HG02610 (cell line): ENCODE data around the gene IREB2.
"Not testable (repeated sequence)": the region's sequence is repeated elsewhere in the genome, so short reads cannot be mapped to it uniquely, and the experiment has no call there.

Experiments used
- ATAC-seq: cut with Tn5 transposase; IDR thresholded peaks from one replicate; pipeline ENCODE4 v1.9.1; 2021; ENCODE audit warnings: mild to moderate bottlenecking, moderate library complexity; ENCODE audit not compliant: unreplicated experiment

IREB2 gene

GRCh38 chr15:78461171-78461888, 23.3 kb downstream of the IREB2 start:
- no peak for ATAC-seq

DNA sequence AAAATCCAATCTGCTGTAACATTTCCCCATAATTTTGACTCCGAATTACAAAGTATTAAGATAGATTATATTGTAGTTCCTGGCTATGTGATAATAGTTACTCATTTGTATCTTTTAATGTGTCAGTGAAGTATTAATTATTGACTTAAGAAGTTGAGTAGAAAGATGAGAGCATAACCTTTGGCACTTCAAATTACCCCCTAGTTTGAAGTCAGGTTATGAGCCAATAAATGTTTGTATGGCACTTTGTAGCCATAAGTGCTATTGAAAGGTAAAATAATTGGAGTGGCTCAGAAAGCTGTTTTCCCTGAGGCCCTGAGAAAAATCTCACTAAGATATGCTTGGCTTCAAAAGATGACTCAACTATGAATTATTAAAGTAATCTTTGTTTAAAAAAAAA, 31.0 kb downstream of the IREB2 start:
- no peak for ATAC-seq

DNA sequence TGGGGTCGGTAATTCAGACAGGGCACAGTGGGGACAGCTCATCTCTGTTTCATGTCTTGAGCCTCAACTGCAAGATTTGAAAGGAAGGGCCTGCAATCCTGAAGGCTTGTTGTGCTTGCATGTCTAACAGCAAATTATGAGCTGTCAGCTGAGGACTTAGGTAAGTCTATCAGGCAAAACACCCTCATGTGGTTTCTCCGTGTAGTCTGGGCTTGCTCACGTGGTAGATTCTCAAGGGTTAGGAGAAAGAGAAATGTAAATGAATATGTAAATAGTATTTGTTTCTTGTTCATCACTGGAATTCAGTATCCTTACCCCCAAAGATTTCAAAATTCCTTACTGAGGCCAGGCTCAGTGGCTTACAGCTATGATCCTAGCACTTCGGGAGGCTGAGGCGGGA, 39.3 kb downstream of the IREB2 start:
- ATAC-seq = no peak

DNA sequence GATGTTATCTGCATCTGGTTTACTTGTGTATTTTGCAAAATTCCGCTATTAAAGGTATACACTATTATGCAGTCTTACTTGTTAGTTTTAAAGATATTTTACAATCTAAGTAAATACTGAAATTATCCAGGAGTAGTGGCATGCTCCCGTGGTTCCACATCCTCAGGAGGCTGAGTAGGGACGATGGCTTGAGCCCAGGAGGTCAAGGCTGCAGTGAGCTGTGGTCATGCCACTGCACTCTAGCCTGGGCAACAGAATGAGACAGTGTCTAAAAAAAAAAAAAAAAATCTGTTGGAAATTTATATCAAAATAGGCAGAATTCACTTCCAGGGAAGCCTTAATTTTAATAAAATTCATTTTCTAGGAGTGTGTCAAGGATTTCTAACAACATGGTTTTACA, 41.6 kb downstream of the IREB2 start:
- no peak for ATAC-seq

- ATAC-seq = no peak
These were observed 43.9 kb downstream of the IREB2 start for GRCh38 chr15:78481917-78482316.

DNA sequence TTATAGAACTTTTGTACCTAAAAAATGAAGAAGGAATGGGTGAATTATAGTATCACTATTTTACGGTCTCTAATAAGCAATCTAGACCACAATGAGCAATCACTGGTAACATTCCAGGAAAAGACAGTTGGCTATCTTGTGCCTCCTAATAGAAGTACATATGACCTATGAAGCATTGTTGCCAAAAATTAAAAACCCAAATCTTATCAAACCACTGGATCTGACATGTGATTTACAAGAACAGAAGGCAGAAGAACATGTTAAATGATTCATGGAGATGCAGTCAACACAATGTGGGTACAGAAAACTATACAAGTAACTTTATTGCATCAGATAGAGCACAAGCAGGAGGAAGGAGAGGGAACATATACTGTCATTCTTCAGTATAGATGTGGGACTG, 54.9 kb downstream of the IREB2 start:
- no peak for ATAC-seq

GRCh38 chr15:78501857-78502256, 63.8 kb downstream of the IREB2 start:
- no peak for ATAC-seq

GRCh38 chr15:78502641-78503040, 64.6 kb downstream of the IREB2 start:
- no peak for ATAC-seq

DNA sequence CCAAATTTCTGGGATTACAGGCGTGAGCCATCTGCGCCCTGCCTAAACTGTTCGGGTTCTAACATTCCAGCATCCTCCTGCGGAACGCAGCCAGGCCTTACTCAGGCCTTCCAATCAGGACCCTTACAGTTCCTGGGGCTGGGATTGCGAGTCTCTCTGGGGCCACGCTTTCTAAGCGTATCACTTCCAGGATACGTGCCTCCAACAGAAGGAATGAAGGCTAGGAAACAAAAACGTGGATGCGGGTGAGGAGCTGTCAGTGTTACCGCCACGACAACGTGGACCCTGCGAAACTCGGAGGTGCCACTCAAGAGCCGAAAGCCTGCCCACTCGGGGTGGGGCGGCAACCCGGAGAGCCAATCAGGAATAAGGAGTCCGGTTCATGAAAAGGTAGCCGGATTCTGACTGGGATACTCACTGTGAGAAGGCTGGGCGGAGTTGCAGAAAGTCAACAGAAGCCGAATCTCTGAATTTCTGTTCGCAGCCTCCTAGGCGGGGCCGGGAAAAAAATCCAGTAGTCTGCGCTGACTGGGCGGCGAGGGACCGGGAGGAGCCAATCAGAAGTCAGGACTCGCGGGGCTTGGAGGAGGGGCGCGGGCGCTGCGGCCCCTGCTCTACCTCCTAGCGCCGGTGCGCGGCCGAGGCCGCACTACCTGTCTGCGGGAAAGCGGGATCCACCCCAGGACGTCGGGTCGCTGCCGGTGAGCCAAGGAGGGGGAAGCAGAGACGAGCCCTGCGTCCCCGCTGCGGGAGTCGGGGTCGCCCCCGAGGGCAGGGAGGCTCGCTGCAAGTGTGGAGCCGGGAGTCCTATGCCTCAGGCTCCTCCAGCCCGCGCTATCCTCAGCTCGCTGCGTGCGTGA, 69.2 kb downstream of the IREB2 start, which contains the start of gene HYKK:
Gene HYKK (plus strand): TSS at position 607 of the 860 bp plus-strand sequence. CDS start 5,512 bp downstream, outside the sequence.
- peak; percentile 89 for ATAC-seq

GRCh38 chr15:78507831-78508160, 69.8 kb downstream of the IREB2 start:
- ATAC-seq = peak; percentile 17

DNA sequence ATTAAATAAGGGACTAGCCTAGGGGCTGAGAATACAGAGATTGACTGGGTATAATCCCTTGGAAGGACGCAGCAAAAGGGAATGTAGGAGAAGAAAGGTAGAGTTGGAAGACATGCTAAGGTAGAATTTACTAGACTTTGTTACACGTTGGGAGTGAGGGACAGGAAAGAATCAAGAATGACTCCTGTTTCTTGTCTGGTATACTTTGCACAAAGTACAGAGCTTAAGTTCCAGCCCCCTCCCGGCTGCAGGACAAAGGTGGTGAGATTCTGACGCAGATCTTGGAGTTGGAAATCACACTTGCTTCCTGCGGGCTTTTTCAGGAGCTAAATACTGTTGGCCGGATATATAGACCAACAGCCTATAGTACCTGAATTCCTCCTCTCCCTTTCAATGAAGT, 70.3 kb downstream of the IREB2 start:
- ATAC-seq = no peak

DNA sequence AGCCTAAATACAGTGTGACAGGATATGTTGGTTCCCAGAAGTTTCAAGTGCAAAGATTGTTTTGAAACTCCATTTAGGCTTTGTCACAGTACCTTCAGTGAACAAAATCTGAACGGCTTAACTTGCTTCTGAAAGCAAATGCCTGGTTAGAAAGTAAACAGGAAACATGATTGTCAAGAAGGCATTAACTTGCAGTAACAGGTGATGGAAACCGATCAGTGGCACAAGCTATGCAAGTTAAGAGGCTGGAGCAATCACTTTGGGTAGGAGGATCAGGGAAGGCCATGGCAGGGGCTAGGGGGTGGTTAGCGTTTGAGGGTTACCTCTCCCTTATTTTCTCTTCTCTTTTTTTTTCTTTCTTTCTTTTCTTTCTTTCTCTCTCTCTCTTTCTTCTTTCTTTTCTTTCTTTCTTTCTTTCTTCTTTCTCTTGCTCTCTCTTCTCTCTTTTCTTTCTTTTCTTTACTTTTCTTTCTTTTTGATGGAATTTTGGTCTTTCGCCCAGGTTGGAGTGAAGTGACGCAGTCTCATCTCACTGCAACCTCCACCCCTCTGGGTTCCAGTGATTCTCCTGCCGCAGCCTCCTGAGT, 71.8 kb downstream of the IREB2 start:
- no peak for ATAC-seq

DNA sequence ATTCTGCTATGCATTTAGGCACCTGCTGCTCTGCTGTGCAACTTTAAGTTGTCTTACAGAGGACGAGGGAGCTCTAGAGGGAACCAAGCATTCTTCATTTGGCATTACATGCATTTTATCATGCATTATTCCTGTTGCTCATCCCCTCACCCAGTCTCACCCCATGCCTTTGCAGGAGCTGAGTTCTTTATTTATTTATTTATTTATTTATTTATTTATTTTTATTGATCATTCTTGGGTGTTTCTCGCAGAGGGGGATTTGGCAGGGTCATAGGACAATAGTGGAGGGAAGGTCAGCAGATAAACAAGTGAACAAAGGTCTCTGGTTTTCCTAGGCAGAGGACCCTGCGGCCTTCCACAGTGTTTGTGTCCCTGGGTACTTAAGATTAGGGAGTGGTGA, 82.0 kb downstream of the IREB2 start:
- ATAC-seq = not testable (repeated sequence)

- ATAC-seq = no peak
These were observed 86.2 kb downstream of the IREB2 start for GRCh38 chr15:78524230-78524629.

DNA sequence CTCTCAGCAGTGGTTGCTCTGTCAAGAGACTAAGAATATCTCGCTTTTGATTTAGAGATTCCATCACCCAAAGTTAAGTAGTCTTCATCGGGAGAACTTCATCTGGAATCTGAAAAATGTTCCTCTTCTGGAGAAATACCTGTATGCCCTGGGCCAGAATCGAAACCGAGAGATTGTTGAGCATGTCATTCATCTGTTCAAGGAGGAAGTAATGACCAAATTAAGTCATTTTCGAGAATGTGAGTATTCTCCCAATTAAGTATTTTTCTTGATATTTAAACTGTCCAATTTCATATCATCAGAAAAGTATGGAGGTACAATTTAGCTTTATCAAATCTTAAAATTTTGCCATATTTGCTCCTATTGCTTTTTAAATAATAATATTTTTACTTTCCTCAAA, 89.3 kb downstream of the IREB2 start:
- ATAC-seq = no peak

GRCh38 chr15:78533331-78533730, 95.3 kb downstream of the IREB2 start:
- no peak for ATAC-seq

- ATAC-seq = no peak
These were observed 98.1 kb downstream of the IREB2 start for GRCh38 chr15:78536134-78536533.

DNA sequence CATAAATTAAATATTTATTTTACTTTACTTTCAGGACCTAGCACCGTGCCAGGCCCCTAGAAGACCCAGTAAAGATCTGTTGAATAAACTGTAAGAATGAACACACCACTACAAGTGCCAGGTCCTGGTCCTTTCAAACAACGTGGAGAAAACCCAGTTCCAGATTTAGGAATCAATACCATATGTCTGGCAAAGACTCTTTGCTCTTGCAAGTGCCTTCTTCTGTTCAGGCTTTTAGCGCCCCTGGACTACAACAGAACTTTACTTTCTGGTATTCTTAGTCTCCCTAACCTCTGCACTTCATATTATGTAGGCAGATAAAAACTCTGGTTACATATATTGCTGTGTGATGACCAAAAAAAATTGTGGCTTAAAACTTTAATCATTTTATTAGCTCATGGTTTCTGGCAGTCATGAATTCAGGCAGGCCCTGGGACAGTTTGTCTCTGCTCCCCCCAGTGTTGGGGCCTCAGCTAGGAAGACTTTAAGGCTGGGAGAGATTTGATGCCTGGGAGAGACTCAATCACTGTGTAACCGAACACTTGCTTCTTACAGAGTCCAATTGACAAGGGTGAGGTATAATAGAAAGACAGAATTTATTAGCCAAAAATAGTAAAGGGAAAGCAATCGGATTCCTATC, 99.4 kb downstream of the IREB2 start:
- no peak for ATAC-seq

- no peak for ATAC-seq
These were observed 100.3 kb downstream of the IREB2 start for GRCh38 chr15:78538358-78538757.

DNA sequence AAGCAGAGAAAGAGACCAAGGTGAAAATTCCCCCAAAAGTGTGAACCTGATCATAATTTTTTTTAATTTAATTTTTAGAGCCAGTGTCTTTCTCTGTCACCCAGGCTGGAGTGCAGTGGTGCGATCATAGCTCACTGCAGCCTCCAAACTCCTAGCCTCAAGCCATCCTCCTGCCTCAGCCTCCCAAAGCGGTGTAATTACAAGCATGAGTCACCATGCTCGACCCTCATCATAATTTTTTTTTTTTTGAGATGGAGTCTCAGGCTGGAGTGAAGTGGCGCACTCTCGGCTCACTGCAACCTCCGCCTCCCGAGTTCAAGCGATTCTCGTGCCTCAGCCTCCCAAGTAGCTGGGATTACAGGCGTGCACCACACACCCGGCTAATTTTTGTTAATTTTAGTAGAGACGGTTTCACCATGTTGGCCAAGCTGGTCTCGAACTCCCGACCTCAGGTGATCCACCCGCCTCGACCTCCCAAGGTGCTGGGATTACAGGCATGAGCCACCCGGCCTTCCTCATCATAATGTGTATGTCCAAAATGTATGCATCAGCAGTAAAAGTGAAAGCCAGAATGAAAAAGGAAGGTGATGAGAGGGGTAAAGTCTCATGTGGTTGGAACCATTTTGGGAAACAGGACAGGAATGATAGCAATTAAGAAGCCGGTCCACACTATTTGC, 101.6 kb downstream of the IREB2 start:
- not testable (repeated sequence) for ATAC-seq
